Fibroblast of lung (primary cell): ENCODE measurements around the gene CLIC1.

Experiments
- EZH2 ChIP-seq: IDR thresholded peaks from 2 replicates; pipeline ENCODE4 v1.5.1; 2012; ENCODE audit warnings: low read length, control low read depth, mild to moderate bottlenecking; ENCODE audit errors: missing control alignments
- TF ChIP-seq, protein P1 (sequence below), 2 donors: IDR thresholded peaks in 1 of 2; conservative IDR thresholded peaks in 1 of 2; 1 replicate in 1 of 2; 2 replicates in 1 of 2; pipeline ENCODE4 v1.5.1; 2011 to 2012; ENCODE audit warnings: low read length in 2 of 2, control low read depth in 1 of 2, inconsistent platforms in 1 of 2, low read depth in 1 of 2, mild to moderate bottlenecking in 1 of 2

GRCh38 chr6:31768363-31769257 is 32.3 kb upstream of the CLIC1 start:
- TF ChIP-seq, protein P1, sequence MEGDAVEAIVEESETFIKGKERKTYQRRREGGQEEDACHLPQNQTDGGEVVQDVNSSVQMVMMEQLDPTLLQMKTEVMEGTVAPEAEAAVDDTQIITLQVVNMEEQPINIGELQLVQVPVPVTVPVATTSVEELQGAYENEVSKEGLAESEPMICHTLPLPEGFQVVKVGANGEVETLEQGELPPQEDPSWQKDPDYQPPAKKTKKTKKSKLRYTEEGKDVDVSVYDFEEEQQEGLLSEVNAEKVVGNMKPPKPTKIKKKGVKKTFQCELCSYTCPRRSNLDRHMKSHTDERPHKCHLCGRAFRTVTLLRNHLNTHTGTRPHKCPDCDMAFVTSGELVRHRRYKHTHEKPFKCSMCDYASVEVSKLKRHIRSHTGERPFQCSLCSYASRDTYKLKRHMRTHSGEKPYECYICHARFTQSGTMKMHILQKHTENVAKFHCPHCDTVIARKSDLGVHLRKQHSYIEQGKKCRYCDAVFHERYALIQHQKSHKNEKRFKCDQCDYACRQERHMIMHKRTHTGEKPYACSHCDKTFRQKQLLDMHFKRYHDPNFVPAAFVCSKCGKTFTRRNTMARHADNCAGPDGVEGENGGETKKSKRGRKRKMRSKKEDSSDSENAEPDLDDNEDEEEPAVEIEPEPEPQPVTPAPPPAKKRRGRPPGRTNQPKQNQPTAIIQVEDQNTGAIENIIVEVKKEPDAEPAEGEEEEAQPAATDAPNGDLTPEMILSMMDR (conservative IDR thresholded peaks at IDR 0.05 in 1 of 2, IDR thresholded peaks at IDR 0.05 in 1 of 2; ENCODE audit: low read depth in 1 of 2, low read length in 2 of 2) = no peak
- TF ChIP-seq EZH2 = no peak
